Epithelial cell of esophagus (primary cell): ENCODE measurements around the gene DRC3.

Experiments
- DNase-seq: peaks from one replicate; pipeline ENCODE4 v3.0.0; 2010; ENCODE audit warnings: low read depth
- H3K4me3 ChIP-seq: 2 replicates; pipeline ENCODE4 v1.5.1; 2011; ENCODE audit warnings: mild to moderate bottlenecking, low read length, control low read depth
- CTCF ChIP-seq: IDR thresholded peaks from 2 replicates; pipeline ENCODE4 v1.5.1; 2011; ENCODE audit warnings: low read depth, mild to moderate bottlenecking, low read length, control low read depth, inconsistent platforms; ENCODE audit not compliant: insufficient read depth; ENCODE audit errors: missing control alignments

The DRC3 gene

GRCh38 chr17:18065546-18065945 lies 92.9 kb downstream of the DRC3 start:
- no peak for TF ChIP-seq CTCF
- no peak for DNase-seq
- H3K4me3 ChIP-seq: no peak overlapping the region
